ENCODE results near the gene PGM2.

GRCh38 chr4:37860266-37860665 lies 33.8 kb downstream of the PGM2 start:
- no peak for TF ChIP-seq CTCF (IDR thresholded peaks at IDR 0.05; ENCODE audit: low read length)
- no peak for TF ChIP-seq EZH2phosphoT487 (IDR thresholded peaks at IDR 0.05; ENCODE audit: low read length)
- no peak for TF ChIP-seq EZH2 (optimal IDR thresholded peaks at IDR 0.05; ENCODE audit: low read depth, low read length)

Measured in MM.1S (cell line).